GM18909 (cell line): ENCODE results near the gene HRK.
"Not testable (repeated sequence)": the region's sequence is repeated elsewhere in the genome, so short reads cannot be mapped to it uniquely, and the experiment has no call there.

ENCODE experiments used
- ATAC-seq: cut with Tn5 transposase; IDR thresholded peaks from one replicate; pipeline ENCODE4 v1.9.1; 2021; ENCODE audit warnings: mild to moderate bottlenecking; ENCODE audit not compliant: unreplicated experiment, poor library complexity

The HRK gene

DNA sequence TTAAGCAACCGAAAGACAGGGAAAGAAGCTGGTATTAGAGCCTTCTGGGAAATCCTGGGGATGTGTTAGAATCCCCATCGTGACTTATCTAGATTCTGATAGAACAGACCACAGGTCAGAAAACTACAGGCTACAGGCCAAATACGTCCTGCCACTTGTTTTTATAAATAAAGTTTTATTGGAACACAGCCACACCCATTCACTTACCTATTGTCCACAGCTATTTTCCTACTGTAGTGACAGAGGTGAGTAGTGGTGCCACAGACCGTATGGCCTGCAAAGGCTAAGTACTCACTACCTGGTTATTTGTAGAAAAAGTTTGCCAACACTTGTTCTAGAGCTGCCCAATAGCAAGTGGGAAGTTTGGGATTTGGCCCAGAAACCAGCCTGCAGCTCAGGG, 53.8 kb downstream of the HRK start:
- ATAC-seq: no peak

DNA sequence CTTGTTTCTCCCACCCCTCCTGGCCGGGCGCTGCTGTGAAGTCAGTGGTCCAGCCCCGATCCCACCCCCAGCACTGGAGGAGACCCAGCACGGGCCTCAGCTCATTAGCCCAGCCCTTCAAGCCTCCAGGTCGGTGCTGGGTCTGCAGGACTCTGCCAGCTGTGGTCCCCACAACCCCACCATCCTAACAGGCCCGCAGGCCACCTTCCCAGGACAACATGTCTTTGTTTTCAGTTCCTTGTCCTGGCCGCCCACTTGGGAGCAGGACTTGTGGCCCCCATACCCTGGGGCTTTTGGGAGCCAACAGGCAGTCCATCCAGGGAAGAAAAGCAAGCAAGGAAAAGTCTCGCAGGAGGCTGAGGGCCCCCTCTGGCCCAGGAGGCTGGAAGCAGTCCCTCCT, 60.0 kb downstream of the HRK start:
- no peak for ATAC-seq

DNA sequence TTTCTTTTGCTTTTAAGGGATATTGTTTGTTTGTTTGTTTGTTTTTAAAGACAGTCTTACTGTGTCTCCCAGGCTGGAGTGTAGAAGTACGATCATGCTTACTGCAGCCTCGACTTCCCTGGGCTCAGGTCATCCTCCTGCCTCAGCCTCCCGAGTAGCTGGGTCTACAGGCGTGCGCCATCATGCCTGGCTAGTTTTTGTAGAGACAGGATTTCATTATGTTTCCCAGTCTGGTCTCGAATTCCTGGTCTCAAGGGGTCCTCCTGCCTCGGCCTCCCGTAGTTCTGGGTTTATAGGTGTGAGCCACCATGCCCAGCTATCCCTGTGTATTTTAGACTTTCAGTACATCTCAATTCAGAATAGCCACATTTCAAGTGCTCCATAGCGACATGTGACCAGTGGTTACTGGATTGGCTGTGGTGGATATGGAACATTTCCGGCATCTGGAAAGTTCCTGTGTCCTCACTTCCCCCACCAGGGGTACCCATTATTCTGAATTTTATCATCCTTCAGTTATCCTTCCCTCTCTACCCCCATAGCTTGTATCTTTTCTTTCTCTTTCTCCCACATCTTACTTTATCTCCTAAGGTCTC, 61.1 kb downstream of the HRK start:
- no peak for ATAC-seq

DNA sequence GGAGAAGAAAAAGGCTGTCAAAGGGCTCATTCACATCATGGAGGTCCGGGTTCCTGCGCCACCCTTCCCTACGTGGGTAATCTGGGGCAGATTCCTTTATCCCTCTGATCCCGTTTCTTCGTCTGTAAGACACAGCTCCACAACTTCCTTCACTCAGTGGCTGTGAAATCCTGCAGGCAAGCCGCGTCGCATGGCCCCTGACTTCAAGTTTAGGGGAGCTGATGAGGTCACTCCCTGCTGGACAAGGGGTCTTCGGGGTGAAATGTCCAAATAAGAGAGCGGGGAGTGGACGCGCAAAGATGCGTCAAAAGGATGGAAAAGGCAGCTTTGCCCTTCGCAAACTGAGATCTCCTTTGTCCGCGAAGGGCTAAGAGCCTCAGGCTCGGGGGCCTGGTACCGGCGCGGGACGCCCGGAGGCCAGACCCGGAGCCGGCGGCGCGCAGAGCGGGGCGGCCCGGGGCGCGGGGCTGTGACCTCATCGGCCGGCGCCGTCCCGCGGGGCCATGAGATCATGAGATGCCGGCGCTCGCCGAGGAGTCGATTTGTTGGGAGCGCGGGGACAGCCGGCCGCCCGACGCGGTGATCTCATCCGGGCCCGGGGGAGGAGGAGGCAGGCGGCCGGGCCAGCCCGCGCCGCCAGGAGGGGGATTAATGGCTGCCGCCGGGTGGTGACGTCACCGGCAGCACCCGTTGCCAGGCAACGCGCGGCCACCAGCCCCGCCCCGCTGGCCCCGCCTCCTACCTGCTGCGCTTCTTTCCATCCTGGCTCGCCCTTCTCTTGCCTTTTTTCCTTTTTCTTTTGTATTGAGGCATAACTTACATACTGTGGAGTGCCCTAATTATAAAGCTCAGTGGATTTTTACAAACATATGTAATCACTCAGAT, 62.1 kb downstream of the HRK start:
- ATAC-seq: peak; percentile 86

DNA sequence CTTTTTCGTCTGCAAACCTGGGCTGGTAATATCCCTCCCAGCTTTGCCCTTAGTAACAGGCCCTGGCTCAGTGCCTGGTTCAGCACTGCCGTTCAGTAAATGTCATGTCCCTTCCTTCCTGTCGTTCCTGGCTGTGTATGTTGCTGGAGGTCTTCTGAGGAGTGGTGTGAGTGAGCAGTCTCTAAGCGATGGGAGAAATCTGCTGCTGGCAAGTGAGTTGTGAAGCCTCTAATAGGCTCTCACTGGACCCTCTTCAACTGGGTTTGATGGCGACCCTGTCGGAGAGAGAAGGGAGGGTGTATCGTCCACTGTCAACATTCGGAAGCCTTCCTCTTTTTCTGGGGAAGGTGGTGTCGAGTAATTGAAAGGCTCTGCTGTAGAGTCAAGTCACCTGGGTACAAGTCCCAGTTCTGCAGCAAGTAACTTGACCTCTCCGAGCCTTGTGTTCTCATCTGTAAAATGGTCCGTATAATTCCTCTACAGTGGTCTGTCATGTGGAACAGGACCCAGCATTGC, 62.8 kb downstream of the HRK start:
- peak; percentile 12 for ATAC-seq

DNA sequence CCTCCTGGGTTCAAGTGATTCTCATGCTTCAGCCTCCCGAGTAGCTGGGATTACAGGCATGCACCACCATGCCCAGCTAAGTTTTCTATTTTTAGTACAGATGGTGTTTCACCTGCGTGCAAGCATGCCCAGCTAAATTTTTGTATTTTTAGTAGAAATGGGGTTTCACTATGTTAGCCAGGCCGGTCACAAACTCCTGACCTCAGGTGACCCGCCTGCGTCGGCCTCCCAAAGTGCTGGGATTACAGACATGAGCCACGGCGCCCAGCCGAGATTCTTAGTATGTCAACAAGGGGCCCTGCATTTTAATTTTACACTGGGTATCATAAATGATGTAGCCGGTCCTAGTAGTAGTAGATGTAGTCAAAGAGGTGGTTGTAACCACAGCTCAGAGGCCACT, 66.5 kb downstream of the HRK start:
- not testable (repeated sequence) for ATAC-seq

DNA sequence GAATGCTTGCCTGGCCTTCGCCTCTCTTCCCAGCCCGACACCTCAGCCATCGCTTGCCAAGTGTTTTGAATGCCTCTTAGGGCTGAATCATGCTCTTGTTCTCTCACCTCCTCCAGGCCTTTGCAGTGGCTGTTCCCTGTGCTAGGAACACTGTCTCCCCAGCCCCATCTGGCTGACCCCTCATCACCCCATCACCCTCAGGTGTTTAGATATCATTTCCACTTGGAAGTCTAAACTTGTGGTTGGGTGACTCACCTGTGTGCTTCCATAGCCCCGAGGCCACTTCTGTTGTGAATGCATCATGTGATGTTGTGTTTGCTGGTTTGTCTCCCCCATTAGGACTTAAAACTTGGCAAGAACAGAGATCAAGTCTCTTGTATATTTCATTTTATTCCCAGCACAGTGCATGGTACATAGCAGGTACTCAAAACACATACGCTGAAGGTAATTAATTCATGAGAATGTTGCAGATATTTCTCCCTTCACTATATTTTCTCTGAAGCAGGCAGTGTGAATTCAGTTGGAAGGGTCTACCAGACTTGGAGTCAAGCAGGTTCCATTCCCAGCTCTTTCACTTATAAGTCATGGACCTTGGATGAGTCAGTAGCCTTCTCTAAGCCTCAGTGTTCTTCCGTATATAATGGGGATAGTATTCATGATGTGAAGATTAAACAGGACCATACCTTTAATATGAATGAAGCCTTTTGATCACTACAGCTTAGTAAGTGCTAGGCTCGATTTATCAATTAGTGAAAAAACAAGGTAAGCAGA, 67.8 kb downstream of the HRK start:
- no peak for ATAC-seq

DNA sequence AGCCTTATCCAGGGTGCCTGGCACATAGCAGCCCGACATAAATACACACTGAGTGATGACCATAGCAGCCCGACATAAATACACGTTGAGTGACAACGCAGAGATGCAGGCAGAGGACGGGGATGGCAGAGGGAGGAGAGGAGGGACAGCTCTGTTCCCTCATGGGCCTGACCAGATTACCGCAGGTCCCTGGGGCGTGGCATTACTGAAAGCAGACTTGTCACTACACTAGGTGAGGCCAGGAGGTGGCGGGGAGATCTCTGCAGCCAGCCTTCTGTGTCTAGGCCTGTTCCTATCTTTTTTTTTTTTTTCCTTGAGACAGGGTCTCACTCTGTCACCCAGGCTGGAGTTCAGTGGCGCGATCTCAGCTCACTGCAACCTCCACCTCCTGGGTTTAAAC, 69.0 kb downstream of the HRK start:
- ATAC-seq: no peak

DNA sequence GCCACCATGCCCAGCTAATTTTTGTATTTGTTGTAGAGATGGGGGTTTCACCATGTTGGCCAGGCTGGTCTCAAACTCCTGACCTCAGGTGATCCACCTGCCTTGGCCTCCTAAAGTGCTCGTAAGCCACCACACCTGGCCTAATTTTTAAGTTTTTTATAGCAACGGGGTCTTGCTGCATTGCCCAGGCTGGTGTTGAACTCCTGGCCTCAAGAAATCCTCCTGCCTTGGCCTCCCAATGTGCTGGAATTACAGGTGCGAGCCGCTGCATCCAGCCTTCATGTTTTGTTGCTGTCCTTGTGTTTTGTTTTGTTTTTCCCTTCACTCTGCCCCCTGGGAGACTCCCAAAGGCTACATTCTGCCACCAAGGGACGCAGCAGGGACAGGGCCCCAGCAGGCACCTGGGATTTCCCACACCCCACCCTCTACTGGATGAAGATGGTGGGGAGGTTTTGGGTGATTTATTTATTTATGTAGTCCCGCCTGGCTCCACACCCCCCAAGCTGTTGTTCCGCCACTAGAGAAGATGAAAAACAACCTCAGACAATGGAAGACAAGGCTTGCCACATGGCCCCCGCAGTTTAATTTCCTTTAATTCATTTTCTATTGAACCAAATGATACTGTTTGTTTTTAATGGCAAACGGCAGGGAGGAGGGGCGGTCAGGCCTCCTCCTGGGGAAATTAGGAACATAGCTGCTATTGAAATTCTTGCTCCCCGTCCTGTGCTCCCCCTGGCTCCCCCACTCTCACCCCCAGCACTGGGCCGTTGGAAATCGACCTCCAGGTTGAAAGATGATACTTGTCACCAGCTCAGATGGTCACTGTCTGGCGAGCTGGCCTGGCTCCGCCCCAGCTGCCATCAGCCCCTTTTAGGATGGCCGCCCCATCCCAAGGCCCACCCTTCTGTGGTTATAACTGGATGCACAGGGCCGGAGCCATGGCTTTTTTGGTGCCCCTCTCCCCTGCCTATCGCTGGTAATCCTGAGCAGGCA, 72.8 kb downstream of the HRK start:
- no peak for ATAC-seq

DNA sequence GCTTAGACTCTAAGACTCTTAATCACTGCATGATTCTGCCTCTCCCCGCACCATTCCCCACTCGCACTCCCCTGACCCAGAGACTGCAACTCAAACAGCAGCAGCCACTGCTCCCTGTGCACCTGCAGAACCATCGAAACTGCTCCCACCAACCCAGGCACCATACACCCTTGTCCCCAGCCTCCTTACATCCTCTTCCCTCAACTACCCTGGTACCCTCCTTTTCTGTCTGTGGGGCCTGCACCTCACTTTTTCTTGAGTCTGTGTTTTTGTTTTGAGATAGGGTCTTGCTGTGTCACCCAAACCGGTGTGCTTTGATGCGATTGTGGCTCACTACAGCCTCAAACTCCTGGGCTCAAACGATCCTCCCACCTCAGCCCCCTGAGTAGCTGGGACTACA, 73.7 kb downstream of the HRK start:
- no peak for ATAC-seq

DNA sequence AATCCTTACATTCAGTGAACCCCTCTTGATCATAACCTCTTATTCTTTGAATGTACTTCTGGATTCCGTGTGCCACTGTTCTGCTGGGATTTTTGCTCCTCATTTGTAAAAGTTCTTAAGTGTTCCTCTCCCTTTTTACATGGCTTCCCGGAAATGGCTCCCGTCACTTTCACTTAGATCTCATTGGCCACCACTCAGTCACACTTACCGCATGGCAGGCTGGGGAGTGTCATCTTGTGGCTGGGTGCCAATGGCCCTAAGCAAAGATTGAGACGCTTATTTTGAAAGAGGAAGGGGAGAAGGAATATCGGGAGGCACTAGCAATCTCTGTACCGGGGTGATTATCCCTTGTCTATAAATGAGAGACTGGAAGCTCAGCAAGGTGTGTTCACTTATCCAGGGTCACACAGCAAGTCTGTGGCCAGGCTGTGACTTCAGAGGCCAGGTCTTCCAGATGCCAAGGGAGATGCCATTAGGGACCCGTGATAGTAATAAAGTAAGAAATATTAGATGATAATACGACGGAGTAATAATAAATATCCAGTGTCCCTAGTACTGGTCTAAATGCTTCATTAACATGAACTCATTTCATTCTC, 74.3 kb downstream of the HRK start:
- no peak for ATAC-seq
